NOMO-1 (cell line): Measurements from ENCODE around the gene OTULINL.

Experiments
- DNase-seq, 2 experiments: peaks; one replicate each; lab custom pipeline; 2025; ENCODE audit not compliant: unreplicated experiment in 2 of 2; lab: John Stamatoyannopoulos, UW

OTULINL gene

GRCh38 chr5:14598225-14598624, 16.6 kb downstream of the OTULINL start:
- peak; percentile 24 to 63 for DNase-seq

GRCh38 chr5:14599476-14600127, 18.0 kb downstream of the OTULINL start:
- peak in 1 of 2 experiments; percentile 24 for DNase-seq

- DNase-seq = no peak
Measured at GRCh38 chr5:14600846-14601245, 19.3 kb downstream of the OTULINL start.

GRCh38 chr5:14603141-14603540, 21.5 kb downstream of the OTULINL start:
- DNase-seq = no peak

GRCh38 chr5:14607104-14607503, 25.5 kb downstream of the OTULINL start:
- DNase-seq = peak; percentile 20 to 55

- peak in 1 of 2 experiments; percentile 14 for DNase-seq
Measured at GRCh38 chr5:14608169-14608568, 26.6 kb downstream of the OTULINL start.

GRCh38 chr5:14611737-14612136, 30.1 kb downstream of the OTULINL start:
- no peak for DNase-seq

- DNase-seq = no peak
Measured at GRCh38 chr5:14614490-14614889, 32.9 kb downstream of the OTULINL start.

- DNase-seq = no peak
Measured at GRCh38 chr5:14615365-14615764, 33.8 kb downstream of the OTULINL start.

GRCh38 chr5:14617441-14617840, 35.8 kb downstream of the OTULINL start:
- DNase-seq = no peak

GRCh38 chr5:14627270-14627669, 45.7 kb downstream of the OTULINL start:
- DNase-seq = no peak

- DNase-seq = peak; percentile 34 to 71
Measured at GRCh38 chr5:14628346-14628745, 46.8 kb downstream of the OTULINL start.

- peak in 1 of 2 experiments; percentile 68 for DNase-seq
Measured at GRCh38 chr5:14630671-14631070, 49.1 kb downstream of the OTULINL start.

- DNase-seq = no peak
Measured at GRCh38 chr5:14635656-14636055, 54.1 kb downstream of the OTULINL start.

GRCh38 chr5:14640765-14641164, 59.2 kb downstream of the OTULINL start:
- DNase-seq = no peak

- no peak for DNase-seq
Measured at GRCh38 chr5:14644623-14645237, 63.1 kb downstream of the OTULINL start.

- DNase-seq = peak in 1 of 2 experiments; percentile 31
Measured at GRCh38 chr5:14650052-14650451, 68.5 kb downstream of the OTULINL start.

GRCh38 chr5:14655146-14655741, 73.7 kb downstream of the OTULINL start:
- no peak for DNase-seq

GRCh38 chr5:14656898-14657297, 75.3 kb downstream of the OTULINL start:
- no peak for DNase-seq

- no peak for DNase-seq
Measured at GRCh38 chr5:14659821-14660607, 78.4 kb downstream of the OTULINL start.

GRCh38 chr5:14660833-14661232, 79.2 kb downstream of the OTULINL start:
- DNase-seq = no peak
